IgD-negative memory B cell (primary cell): ENCODE results near the gene FBXL20. TPM values are rescaled to one million over a fixed set of nuclear protein-coding genes. Genes with fewer than 3 reads are reported as not detected.
"Not testable (repeated sequence)": the region's sequence is repeated elsewhere in the genome, so short reads cannot be mapped to it uniquely, and the experiment has no call there.

Experiments
- H3K27ac Mint-ChIP-seq, 3 donors: one replicate each; pipeline ENCODE4 v1.8.0; 2020 to 2022; ENCODE audit warnings: mild to moderate bottlenecking in 3 of 3, mixed read lengths in 3 of 3, moderate library complexity in 1 of 3
- H3K27me3 Mint-ChIP-seq: one replicate; pipeline ENCODE4 v1.8.0; 2021; ENCODE audit warnings: mixed read lengths
- H3K36me3 Mint-ChIP-seq: one replicate; pipeline ENCODE4 v1.8.0; 2020; ENCODE audit warnings: mild to moderate bottlenecking, mixed read lengths
- H3K4me1 Mint-ChIP-seq, 3 donors: one replicate each; pipeline ENCODE4 v1.8.0; 2020 to 2022; ENCODE audit warnings: mixed read lengths in 3 of 3, mild to moderate bottlenecking in 1 of 3
- H3K4me3 Mint-ChIP-seq, 4 donors: one replicate each; pipeline ENCODE4 v1.8.0; 2020 to 2022; ENCODE audit warnings: mild to moderate bottlenecking in 4 of 4, mixed read lengths in 4 of 4, moderate library complexity in 3 of 4
- H3K9me3 Mint-ChIP-seq, 3 donors: one replicate each; pipeline ENCODE4 v1.8.0; 2020 to 2021; ENCODE audit warnings: mixed read lengths in 3 of 3, mild to moderate bottlenecking in 1 of 3
- polyA plus RNA-seq: library from polyadenylated mRNA; unstranded; fragments of 300-500 nt; fragmentation: Illumina TruSeq; gene quantifications from one replicate; pipeline ENCODE4 v1.2.3, GENCODE V29; 2021

FBXL20 gene
- polyA plus RNA-seq, 1 donor from 2014 or later, result 5.0 TPM

DNA sequence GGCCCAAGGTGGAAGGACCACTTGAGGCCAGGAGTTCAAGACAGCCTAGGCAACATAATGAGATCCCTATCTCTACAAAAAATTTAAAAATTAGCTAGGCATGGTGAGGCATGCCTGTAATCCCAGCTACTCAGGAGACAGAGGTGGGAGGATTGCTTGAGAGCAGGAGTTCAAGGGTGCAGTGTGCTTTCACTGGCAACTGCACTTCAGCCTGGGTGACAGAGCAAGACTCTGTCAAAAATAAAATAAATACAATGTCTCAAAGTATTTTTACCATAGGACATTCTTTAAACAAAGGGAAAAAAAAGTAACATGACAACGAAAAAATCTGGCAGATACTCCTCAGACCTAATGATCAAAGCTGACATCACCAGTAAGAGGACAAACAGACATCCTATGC lies 72.6 kb downstream of the FBXL20 start:
- H3K36me3 Mint-ChIP-seq, result peaks cover 3% of the 10 kb centered on the region
- peaks cover 8 to 14% (median 10%) of the 10 kb centered on the region in 3 donors for H3K4me1 Mint-ChIP-seq
- H3K27me3 Mint-ChIP-seq, result no peaks in the 10 kb centered on the region
- H3K27ac Mint-ChIP-seq, result no peak overlapping the region
- H3K4me3 Mint-ChIP-seq, result no peak overlapping the region
- H3K9me3 Mint-ChIP-seq, result no peaks in the 10 kb centered on the region

GRCh38 chr17:39327109-39327508 lies 74.3 kb downstream of the FBXL20 start:
- no peak overlapping the region for H3K27ac Mint-ChIP-seq
- peaks cover 8 to 19% (median 13%) of the 10 kb centered on the region in 3 donors for H3K4me1 Mint-ChIP-seq
- peaks cover 3% of the 10 kb centered on the region for H3K36me3 Mint-ChIP-seq
- H3K4me3 Mint-ChIP-seq, result no peak overlapping the region
- H3K27me3 Mint-ChIP-seq, result no peaks in the 10 kb centered on the region
- no peaks in the 10 kb centered on the region for H3K9me3 Mint-ChIP-seq

GRCh38 chr17:39325528-39326240 lies 75.7 kb downstream of the FBXL20 start:
- H3K4me1 Mint-ChIP-seq, result peaks cover 6 to 17% (median 13%) of the 10 kb centered on the region in 3 donors
- no peaks in the 10 kb centered on the region for H3K9me3 Mint-ChIP-seq
- H3K36me3 Mint-ChIP-seq, result peaks cover 3% of the 10 kb centered on the region
- peak overlapping the region in 1 of 3 donors; percentile 33 for H3K27ac Mint-ChIP-seq
- no peak overlapping the region for H3K4me3 Mint-ChIP-seq
- H3K27me3 Mint-ChIP-seq, result no peaks in the 10 kb centered on the region

DNA sequence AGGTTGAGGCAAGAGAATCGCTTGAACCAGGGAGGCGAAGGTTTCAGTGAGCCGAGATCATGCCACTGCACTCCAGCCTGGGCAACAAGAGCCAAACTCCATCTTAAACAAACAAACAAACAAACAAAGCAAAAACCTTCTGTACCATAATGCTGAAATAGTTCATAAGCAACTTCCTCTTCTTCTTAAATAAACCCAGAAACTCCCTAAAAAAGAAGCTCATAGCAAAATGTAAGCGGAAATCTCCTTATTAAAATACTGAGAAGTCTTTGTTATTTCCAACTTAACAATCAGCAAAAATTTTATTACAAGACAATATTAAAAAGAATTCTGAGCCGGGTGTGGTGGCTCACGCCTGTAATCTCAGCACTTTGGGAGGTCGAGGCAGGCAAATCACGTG lies 82.8 kb downstream of the FBXL20 start:
- H3K9me3 Mint-ChIP-seq, result no peaks in the 10 kb centered on the region
- peaks cover 2% of the 10 kb centered on the region for H3K36me3 Mint-ChIP-seq
- peaks cover 1 to 5% (median 2%) of the 10 kb centered on the region in 3 donors for H3K4me1 Mint-ChIP-seq
- no peak overlapping the region for H3K4me3 Mint-ChIP-seq
- no peak overlapping the region for H3K27ac Mint-ChIP-seq
- no peaks in the 10 kb centered on the region for H3K27me3 Mint-ChIP-seq

DNA sequence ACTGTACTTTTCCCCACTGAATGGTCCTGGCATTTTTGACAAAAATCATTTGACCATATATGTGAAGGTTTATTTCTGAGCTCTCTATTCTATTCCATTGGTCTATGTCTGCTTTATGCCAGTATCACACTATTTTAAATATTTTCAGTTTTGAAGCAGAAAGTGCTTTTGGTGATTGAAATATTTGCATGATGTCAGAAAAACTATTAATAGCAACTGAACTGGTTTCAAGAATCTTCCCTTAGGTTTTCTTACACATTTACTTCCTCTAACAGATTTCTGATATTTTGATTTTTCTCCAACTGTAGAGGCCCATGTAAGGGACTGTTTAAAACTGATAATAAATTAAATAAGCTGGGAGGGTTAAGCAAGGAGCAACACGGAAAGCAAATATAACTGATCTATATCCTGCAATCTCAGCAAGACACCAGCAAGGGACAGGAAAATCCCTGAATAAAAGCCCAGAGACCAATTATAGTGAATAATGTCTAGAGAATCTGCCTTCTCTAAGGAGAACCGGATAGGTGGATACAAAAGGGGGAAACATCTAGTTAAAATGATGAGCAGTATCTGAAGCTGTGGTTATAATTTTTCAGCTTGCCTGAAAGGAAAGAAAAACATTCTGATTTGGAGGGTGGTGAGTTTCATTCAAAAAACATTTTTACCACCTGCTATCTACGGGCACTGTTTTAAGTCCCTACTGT lies 94.8 kb downstream of the FBXL20 start:
- H3K4me1 Mint-ChIP-seq, result peaks cover 17 to 23% (median 19%) of the 10 kb centered on the region in 3 donors
- peak overlapping the region in 3 of 4 donors; percentile 26 to 87 (median 75) for H3K4me3 Mint-ChIP-seq
- no peaks in the 10 kb centered on the region for H3K9me3 Mint-ChIP-seq
- H3K27me3 Mint-ChIP-seq, result no peaks in the 10 kb centered on the region
- H3K36me3 Mint-ChIP-seq, result peaks cover 4% of the 10 kb centered on the region
- H3K27ac Mint-ChIP-seq, result peak overlapping the region in 1 of 3 donors; percentile 39

DNA sequence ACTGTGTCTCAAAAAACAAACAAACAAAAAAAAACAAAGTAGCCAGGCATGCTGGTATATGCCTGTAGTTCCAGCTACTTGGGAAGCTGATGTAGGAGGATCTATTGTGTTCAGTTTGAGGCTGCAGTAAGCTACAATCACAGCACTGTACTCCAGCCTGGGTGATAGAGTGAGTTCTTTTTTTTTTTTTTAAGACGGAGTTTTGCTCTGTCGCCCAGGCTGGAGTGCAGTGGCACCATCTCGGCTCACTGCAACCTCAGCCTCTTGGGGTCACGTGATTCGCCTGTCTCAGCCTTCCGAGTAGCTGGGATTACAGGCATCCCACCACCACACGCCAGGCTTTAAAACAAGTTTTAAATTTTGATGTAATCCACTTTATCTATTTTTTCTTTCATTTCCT lies 95.4 kb downstream of the FBXL20 start:
- Mint-ChIP-seq H3K36me3 (peaks cover 4% of the 10 kb centered on the region), H3K4me3 (peak overlapping the region in 2 of 4 donors; percentile 26 to 75), H3K27me3 (no peaks in the 10 kb centered on the region), H3K4me1 (peaks cover 17 to 19% (median 18%) of the 10 kb centered on the region in 3 donors), H3K9me3 (no peaks in the 10 kb centered on the region), H3K27ac (no peak overlapping the region)

GRCh38 chr17:39304188-39304587 lies 97.2 kb downstream of the FBXL20 start:
- Mint-ChIP-seq H3K9me3 (no peaks in the 10 kb centered on the region), H3K27ac (no peak overlapping the region), H3K4me1 (peaks cover 15 to 19% (median 18%) of the 10 kb centered on the region in 3 donors), H3K27me3 (no peaks in the 10 kb centered on the region), H3K36me3 (peaks cover 4% of the 10 kb centered on the region), H3K4me3 (no peak overlapping the region)

GRCh38 chr17:39294060-39294459 lies 107.4 kb downstream of the FBXL20 start:
- Mint-ChIP-seq H3K27ac (no peak overlapping the region), H3K4me3 (no peak overlapping the region), H3K9me3 (no peaks in the 10 kb centered on the region), H3K4me1 (peaks cover 0 to 3% (median 2%) of the 10 kb centered on the region in 3 donors), H3K27me3 (no peaks in the 10 kb centered on the region), H3K36me3 (peaks cover 6% of the 10 kb centered on the region)

GRCh38 chr17:39292546-39292945 lies 108.9 kb downstream of the FBXL20 start:
- H3K4me3 Mint-ChIP-seq, result peak overlapping the region in 3 of 4 donors; percentile 61 to 80 (median 65)
- H3K9me3 Mint-ChIP-seq, H3K27me3 Mint-ChIP-seq, H3K4me1 Mint-ChIP-seq, H3K36me3 Mint-ChIP-seq: not testable (repeated sequence)
- H3K27ac Mint-ChIP-seq, result peak overlapping the region in 1 of 3 donors; percentile 28

DNA sequence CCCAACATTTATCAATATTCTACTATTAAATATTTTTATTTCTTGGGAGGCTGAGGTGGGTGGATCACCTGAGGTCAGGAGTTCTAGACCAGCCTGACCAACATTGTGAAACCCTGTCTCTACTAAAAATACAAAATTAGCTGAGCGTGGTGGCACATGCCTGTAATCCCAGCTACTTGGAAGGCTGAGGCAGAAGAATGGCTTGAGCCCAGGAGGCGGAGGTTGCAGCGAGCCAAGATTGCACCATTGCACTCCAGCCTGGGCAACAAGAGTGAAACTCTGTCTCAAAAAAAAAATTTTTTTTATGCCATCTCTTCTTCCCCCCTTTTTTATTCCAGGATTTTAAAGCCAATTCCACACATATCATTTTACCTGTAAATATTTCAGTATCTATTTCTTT lies 114.9 kb downstream of the FBXL20 start:
- not testable (repeated sequence) for H3K4me3 Mint-ChIP-seq, H3K36me3 Mint-ChIP-seq, H3K9me3 Mint-ChIP-seq

GRCh38 chr17:39284685-39285084 lies 116.7 kb downstream of the FBXL20 start:
- H3K4me3 Mint-ChIP-seq, result no peak overlapping the region
- H3K4me1 Mint-ChIP-seq, result no peaks in the 10 kb centered on the region
- H3K27ac Mint-ChIP-seq, result no peak overlapping the region
- H3K9me3 Mint-ChIP-seq, result no peaks in the 10 kb centered on the region
- H3K36me3 Mint-ChIP-seq, result peaks cover 8% of the 10 kb centered on the region
- H3K27me3 Mint-ChIP-seq, result no peaks in the 10 kb centered on the region

More for the DNA sequence above, 114.9 kb downstream of the FBXL20 start:
- not testable (repeated sequence) for H3K27ac Mint-ChIP-seq, H3K27me3 Mint-ChIP-seq, H3K4me1 Mint-ChIP-seq

- no peak overlapping the region for H3K4me3 Mint-ChIP-seq
- H3K27ac Mint-ChIP-seq, result no peak overlapping the region
- no peaks in the 10 kb centered on the region for H3K4me1 Mint-ChIP-seq
- H3K36me3 Mint-ChIP-seq, result peaks cover 8% of the 10 kb centered on the region
- H3K27me3 Mint-ChIP-seq, result no peaks in the 10 kb centered on the region
- H3K9me3 Mint-ChIP-seq, result no peaks in the 10 kb centered on the region
These were observed 117.5 kb downstream of the FBXL20 start for GRCh38 chr17:39283896-39284295.

GRCh38 chr17:39283098-39283497 lies 118.3 kb downstream of the FBXL20 start:
- Mint-ChIP-seq H3K4me1 (no peaks in the 10 kb centered on the region), H3K36me3 (peaks cover 4% of the 10 kb centered on the region), H3K4me3 (no peak overlapping the region), H3K27ac (no peak overlapping the region), H3K27me3 (no peaks in the 10 kb centered on the region), H3K9me3 (no peaks in the 10 kb centered on the region)

- Mint-ChIP-seq H3K27ac (no peak overlapping the region), H3K27me3 (peaks cover 3% of the 10 kb centered on the region), H3K9me3 (no peaks in the 10 kb centered on the region), H3K4me1 (peaks cover 9 to 11% (median 10%) of the 10 kb centered on the region in 3 donors), H3K36me3 (peaks cover 2% of the 10 kb centered on the region), H3K4me3 (no peak overlapping the region)
These were observed 119.6 kb downstream of the FBXL20 start for GRCh38 chr17:39281806-39282205.

- H3K27ac Mint-ChIP-seq, H3K4me3 Mint-ChIP-seq, H3K27me3 Mint-ChIP-seq, H3K36me3 Mint-ChIP-seq, H3K9me3 Mint-ChIP-seq: not testable (repeated sequence)
- peaks cover 10 to 12% (median 11%) of the 10 kb centered on the region in 3 donors for H3K4me1 Mint-ChIP-seq
These were observed 123.2 kb downstream of the FBXL20 start for GRCh38 chr17:39278246-39278645.

DNA sequence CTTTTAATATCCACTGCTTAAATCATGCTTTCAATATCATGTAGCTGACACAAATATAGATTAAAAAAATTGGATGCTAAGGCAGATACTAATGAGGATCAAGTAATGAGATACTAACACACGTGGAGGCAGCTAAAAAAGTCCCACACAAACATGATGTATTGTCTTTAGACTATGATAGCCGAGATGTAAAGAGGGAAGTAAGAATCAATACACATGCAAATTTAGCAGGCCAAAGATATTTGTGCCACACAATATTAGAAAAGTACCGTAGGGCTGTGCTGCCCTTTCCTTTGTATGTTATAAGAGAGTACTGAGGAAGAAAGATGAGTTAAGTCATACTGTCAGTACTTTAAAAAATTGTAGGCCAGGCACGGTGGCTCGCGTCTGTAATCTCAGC lies 124.3 kb downstream of the FBXL20 start:
- Mint-ChIP-seq H3K9me3 (no peaks in the 10 kb centered on the region), H3K4me3 (peak overlapping the region in 3 of 4 donors; percentile 8 to 71 (median 31)), H3K27ac (no peak overlapping the region), H3K36me3 (peaks cover 4% of the 10 kb centered on the region), H3K4me1 (peaks cover 10 to 12% (median 11%) of the 10 kb centered on the region in 3 donors), H3K27me3 (peaks cover 3% of the 10 kb centered on the region)
